ENCODE data around the gene C1D.

DNA sequence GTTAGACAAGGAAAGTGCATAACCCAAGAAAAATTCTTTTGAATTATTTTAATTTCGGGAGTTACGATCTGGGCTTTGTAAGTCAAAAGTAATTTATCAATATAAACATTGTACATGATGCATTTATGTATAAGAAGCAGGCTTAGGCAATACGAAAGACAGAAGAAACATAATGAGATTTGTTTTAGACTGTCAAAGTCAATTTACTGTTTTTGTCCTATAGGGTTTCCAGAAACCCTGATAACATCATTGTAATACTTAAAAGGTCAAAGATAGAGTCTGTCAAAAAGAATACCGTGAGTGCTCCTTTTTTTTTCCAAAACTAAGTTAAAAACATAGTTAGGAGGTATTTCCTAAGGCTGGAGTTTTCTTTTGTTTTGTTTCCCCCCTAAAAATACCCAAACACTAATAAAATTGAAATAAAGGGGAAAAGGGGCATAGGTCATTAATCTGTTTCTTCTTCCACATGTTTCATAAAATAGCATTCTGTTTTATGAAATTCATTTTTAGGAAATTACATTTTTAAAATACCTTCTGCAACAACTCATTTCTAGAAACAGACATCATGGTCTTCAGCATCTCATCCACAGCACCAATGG is 16.1 kb downstream of the C1D start:
- TF ChIP-seq, protein P1, sequence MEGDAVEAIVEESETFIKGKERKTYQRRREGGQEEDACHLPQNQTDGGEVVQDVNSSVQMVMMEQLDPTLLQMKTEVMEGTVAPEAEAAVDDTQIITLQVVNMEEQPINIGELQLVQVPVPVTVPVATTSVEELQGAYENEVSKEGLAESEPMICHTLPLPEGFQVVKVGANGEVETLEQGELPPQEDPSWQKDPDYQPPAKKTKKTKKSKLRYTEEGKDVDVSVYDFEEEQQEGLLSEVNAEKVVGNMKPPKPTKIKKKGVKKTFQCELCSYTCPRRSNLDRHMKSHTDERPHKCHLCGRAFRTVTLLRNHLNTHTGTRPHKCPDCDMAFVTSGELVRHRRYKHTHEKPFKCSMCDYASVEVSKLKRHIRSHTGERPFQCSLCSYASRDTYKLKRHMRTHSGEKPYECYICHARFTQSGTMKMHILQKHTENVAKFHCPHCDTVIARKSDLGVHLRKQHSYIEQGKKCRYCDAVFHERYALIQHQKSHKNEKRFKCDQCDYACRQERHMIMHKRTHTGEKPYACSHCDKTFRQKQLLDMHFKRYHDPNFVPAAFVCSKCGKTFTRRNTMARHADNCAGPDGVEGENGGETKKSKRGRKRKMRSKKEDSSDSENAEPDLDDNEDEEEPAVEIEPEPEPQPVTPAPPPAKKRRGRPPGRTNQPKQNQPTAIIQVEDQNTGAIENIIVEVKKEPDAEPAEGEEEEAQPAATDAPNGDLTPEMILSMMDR (IDR thresholded peaks at IDR 0.05), result no peak
- TF ChIP-seq EZH2 (IDR thresholded peaks at IDR 0.05; ENCODE audit: borderline replicate concordance, insufficient read depth, low read depth, low read length, poor library complexity, severe bottlenecking), result no peak
